ENCODE measurements around the gene PLEKHA4.
"Not testable (repeated sequence)": the region's sequence is repeated elsewhere in the genome, so short reads cannot be mapped to it uniquely, and the experiment has no call there.

The PLEKHA4 gene

GRCh38 chr19:48887861-48888612, 19.6 kb upstream of the PLEKHA4 start:
- DNase-seq (ENCODE audit: low spot score), result no peak

- no peak for DNase-seq (ENCODE audit: low spot score)
Observed at GRCh38 chr19:48883726-48884125, 15.3 kb upstream of the PLEKHA4 start.

GRCh38 chr19:48881741-48882657, 13.6 kb upstream of the PLEKHA4 start:
- DNase-seq (ENCODE audit: low spot score), result no peak

- not testable (repeated sequence) for DNase-seq (ENCODE audit: low spot score)
Observed at GRCh38 chr19:48879696-48880095, 11.3 kb upstream of the PLEKHA4 start.

GRCh38 chr19:48879025-48879637, 10.7 kb upstream of the PLEKHA4 start:
- no peak for DNase-seq (ENCODE audit: low spot score)

GRCh38 chr19:48878196-48879024, 10.0 kb upstream of the PLEKHA4 start:
- no peak for DNase-seq (ENCODE audit: low spot score)

- no peak for DNase-seq (ENCODE audit: low spot score)
Observed at GRCh38 chr19:48877855-48878195, 9.4 kb upstream of the PLEKHA4 start.

- DNase-seq (ENCODE audit: low spot score), result not testable (repeated sequence)
Observed at GRCh38 chr19:48876043-48876981, 7.9 kb upstream of the PLEKHA4 start.

- DNase-seq (ENCODE audit: low spot score), result no peak
Observed at GRCh38 chr19:48874303-48875135, 6.1 kb upstream of the PLEKHA4 start.

GRCh38 chr19:48873476-48874302, 5.3 kb upstream of the PLEKHA4 start:
- no peak for DNase-seq (ENCODE audit: low spot score)

GRCh38 chr19:48872884-48873475, 4.6 kb upstream of the PLEKHA4 start:
- DNase-seq (ENCODE audit: low spot score), result peak; percentile 88

GRCh38 chr19:48872182-48872883, 3.9 kb upstream of the PLEKHA4 start, which contains the start of gene PPP1R15A:
Gene PPP1R15A (plus strand): TSS chr19:48872421. CDS start chr19:48873234, 813 bp downstream.
- peak; percentile 95 for DNase-seq (ENCODE audit: low spot score)

GRCh38 chr19:48871471-48872181, 3.2 kb upstream of the PLEKHA4 start:
- not testable (repeated sequence) for DNase-seq (ENCODE audit: low spot score)

- no peak for DNase-seq (ENCODE audit: low spot score)
Observed at GRCh38 chr19:48870048-48870447, 1.6 kb upstream of the PLEKHA4 start.

GRCh38 chr19:48867746-48868113, 687 bp downstream of the PLEKHA4 start:
- DNase-seq (ENCODE audit: low spot score), result no peak

GRCh38 chr19:48867123-48867745, 1.2 kb downstream of the PLEKHA4 start:
- DNase-seq (ENCODE audit: low spot score), result no peak

- no peak for DNase-seq (ENCODE audit: low spot score)
Observed at GRCh38 chr19:48866692-48867091, 1.7 kb downstream of the PLEKHA4 start.
